Uterus (tissue), 4 donors: ENCODE measurements around the gene NHLRC2. TPM values are rescaled to one million over a fixed set of nuclear protein-coding genes. Genes with fewer than 3 reads are reported as not detected.

Experiments used
- DNase-seq, 2 donors: peaks; one replicate each; pipeline ENCODE4 v3.0.0-alpha.2; 2019 to 2020
- H3K27ac ChIP-seq, 2 donors: fragments of 200-600 bp; sonication (generic); 1 replicate in 1 of 2; 2 replicates in 1 of 2; pipeline ENCODE4 v1.5.1; 2016 to 2018
- H3K27me3 ChIP-seq, 2 donors: fragments of 200-600 bp; sonication (generic); one replicate each; pipeline ENCODE4 v1.5.1; 2018 to 2019; ENCODE audit warnings: control low read depth in 1 of 2
- H3K36me3 ChIP-seq, 2 donors: fragments of 200-600 bp; sonication (generic); one replicate each; pipeline ENCODE4 v1.5.1; 2019; ENCODE audit warnings: control low read depth in 1 of 2
- H3K4me1 ChIP-seq, 2 donors: fragments of 200-600 bp; sonication (generic); one replicate each; pipeline ENCODE4 v1.5.1; 2018 to 2019; ENCODE audit warnings: control low read depth in 1 of 2
- H3K4me3 ChIP-seq, 2 donors: fragments of 200-600 bp; sonication (generic); 1 replicate in 1 of 2; 2 replicates in 1 of 2; pipeline ENCODE4 v1.5.1; 2018 to 2019; ENCODE audit warnings: mild to moderate bottlenecking in 1 of 2
- H3K9me3 ChIP-seq, 2 donors: fragments of 200-600 bp; sonication (generic); one replicate each; pipeline ENCODE4 v1.5.1; 2019; ENCODE audit warnings: control low read depth in 1 of 2
- POLR2A ChIP-seq, 2 donors: fragments of 450-650 bp; IDR thresholded peaks; one replicate each; pipeline ENCODE4 v1.6.1; 2016; ENCODE audit warnings: antibody characterized with exemption in 2 of 2, mild to moderate bottlenecking in 1 of 2, moderate library complexity in 1 of 2
- intact Hi-C: fragments of 100-400 bp; cut with DNase I; formaldehyde crosslinking; loops from one replicate; pipeline ENCODE4 v1.15.1; 2023; ENCODE audit warnings: low total_unique reads
- total RNA-seq, 4 donors: library from RNA; depleted of rRNA in 3 of 4; stranded (reverse); fragments of >200 nt in 3 of 4; gene quantifications; one replicate each; pipeline versions ENCODE4 v1.1.0 to v1.2.4, GENCODE V29; 2014 to 2023
- TF ChIP-seq, protein P1 (sequence below), 4 experiments: fragments of 200-600 bp in 2 of 4; fragments of 450-650 bp in 2 of 4; sonication (generic) in 2 of 4; IDR thresholded peaks; one replicate each; pipeline ENCODE4 v1.5.1; 2016 to 2019; ENCODE audit warnings: antibody characterized with exemption in 4 of 4, mild to moderate bottlenecking in 2 of 4, moderate library complexity in 1 of 4
- donor health status: DM: yes; HTN: yes; CAD: no.

Gene NHLRC2
- total RNA-seq, 4 donors from 2014 or later, result 9.0 to 70.3 (median 37.1) TPM

DNA sequence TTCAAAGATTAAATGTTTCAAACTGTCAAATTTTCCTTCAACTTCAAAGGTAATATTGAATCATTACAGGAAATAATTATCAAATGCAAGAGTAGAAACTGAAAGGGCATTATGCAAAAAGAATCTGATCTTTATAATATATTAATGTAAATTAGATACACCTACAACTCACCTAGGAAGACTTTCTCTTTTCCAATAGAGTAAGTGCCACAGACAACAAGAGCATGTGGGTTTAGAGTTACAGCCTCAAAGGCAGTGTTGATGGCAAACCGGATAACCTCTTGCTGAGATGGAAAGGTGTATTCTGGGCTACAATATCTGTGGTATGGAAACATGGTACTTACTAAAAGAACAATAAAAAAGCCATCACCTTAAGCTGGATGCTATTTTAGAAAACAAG is 12.3 kb upstream of the NHLRC2 start:
- intact Hi-C loops, result no loop called here
- DNase-seq, result no peak
- Histone ChIP-seq H3K4me3 (no peak overlapping the region), H3K9me3 (no peaks in the 10 kb centered on the region), H3K4me1 (no peaks in the 10 kb centered on the region), H3K36me3 (no peaks in the 10 kb centered on the region), H3K27ac (no peak overlapping the region), H3K27me3 (no peaks in the 10 kb centered on the region)
- TF ChIP-seq, protein P1, sequence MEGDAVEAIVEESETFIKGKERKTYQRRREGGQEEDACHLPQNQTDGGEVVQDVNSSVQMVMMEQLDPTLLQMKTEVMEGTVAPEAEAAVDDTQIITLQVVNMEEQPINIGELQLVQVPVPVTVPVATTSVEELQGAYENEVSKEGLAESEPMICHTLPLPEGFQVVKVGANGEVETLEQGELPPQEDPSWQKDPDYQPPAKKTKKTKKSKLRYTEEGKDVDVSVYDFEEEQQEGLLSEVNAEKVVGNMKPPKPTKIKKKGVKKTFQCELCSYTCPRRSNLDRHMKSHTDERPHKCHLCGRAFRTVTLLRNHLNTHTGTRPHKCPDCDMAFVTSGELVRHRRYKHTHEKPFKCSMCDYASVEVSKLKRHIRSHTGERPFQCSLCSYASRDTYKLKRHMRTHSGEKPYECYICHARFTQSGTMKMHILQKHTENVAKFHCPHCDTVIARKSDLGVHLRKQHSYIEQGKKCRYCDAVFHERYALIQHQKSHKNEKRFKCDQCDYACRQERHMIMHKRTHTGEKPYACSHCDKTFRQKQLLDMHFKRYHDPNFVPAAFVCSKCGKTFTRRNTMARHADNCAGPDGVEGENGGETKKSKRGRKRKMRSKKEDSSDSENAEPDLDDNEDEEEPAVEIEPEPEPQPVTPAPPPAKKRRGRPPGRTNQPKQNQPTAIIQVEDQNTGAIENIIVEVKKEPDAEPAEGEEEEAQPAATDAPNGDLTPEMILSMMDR (IDR thresholded peaks at IDR 0.05), result no peak
- no peak for TF ChIP-seq POLR2A (IDR thresholded peaks at IDR 0.05)

DNA sequence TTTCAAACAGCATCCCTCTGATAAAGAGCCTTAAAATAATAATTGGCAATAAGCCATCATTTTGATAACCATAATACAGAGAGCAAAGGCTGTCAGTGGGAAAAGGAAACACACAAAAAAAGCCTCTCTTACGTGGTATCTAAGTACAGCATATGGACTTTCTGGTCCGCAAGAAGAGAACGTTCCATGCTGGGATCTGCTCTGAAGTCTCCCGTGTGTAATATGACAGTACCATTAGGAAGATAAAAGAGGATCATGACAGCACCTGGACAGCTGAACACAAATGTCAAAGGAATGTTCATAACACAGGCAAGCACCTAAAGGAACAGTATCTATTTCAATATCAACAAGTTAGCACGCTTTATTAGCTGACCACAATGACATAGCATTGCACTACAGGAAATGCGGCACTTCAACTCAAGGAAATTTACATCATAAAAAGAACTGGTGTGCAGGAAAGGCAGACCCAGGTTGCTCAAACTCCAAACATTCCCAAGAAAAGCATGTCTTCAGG is 10.4 kb upstream of the NHLRC2 start:
- intact Hi-C loops, result no loop called here
- Histone ChIP-seq H3K4me1 (no peaks in the 10 kb centered on the region), H3K27ac (no peak overlapping the region), H3K4me3 (no peak overlapping the region), H3K9me3 (no peaks in the 10 kb centered on the region), H3K36me3 (no peaks in the 10 kb centered on the region), H3K27me3 (no peaks in the 10 kb centered on the region)
- TF ChIP-seq, protein P1 (IDR thresholded peaks at IDR 0.05), result no peak
- TF ChIP-seq POLR2A (IDR thresholded peaks at IDR 0.05), result no peak
- no peak for DNase-seq

DNA sequence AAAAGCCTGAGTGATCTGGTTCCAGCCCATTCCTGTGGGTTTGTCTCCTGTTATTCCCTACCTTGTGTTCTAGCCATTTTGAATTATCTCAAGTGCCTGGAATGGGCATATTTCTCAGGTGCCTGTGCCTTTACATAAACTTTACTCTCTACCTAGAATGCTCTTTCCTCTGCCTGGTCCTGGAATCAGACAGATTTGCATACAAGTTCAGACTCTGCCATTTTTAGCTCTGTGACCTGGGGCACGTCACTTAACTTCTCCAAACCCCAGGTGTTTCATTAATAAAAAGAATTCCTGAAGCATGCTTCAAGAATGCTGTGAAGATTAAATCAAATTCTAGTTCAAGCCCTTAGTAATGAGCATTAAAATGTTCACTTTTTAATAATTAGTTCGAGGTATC is 8.4 kb upstream of the NHLRC2 start:
- Histone ChIP-seq H3K36me3 (no peaks in the 10 kb centered on the region), H3K27ac (no peak overlapping the region), H3K4me1 (no peaks in the 10 kb centered on the region), H3K4me3 (no peak overlapping the region), H3K27me3 (no peaks in the 10 kb centered on the region), H3K9me3 (no peaks in the 10 kb centered on the region)
- intact Hi-C loops, result no loop called here
- TF ChIP-seq, protein P1 (IDR thresholded peaks at IDR 0.05), result no peak
- TF ChIP-seq POLR2A (IDR thresholded peaks at IDR 0.05), result no peak
- DNase-seq, result no peak

DNA sequence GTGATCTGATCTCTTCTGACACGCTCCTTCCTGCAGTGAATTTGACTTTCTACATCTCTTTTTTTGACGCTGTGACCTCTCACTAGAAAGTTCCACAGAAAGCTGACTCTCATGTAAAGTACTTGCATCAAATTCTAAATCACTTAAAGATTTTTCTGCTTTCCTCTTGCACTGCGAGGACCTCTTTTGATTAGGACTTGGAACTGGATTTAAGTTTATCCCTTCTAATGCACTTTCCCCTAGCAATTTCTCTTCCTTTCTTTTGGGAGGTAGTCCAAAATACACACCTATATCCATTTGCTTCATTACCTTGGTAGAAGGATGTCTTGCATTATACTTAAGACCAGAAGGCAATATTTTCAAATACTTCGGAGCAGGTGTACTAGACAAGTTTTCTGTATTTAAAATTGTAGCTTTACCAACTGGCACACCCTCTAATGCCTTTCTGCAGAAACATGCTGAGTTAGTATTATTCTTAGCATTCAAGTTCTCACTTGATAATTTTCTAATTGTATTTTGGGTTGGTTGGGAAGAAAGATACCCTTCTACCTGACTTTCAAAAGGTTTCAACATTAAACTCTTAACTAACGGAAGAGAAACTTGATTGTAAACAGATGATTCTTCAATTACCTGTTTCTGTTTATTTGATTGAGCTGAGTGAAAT is 5.2 kb upstream of the NHLRC2 start:
- DNase-seq, result no peak
- H3K4me1 ChIP-seq, result no peaks in the 10 kb centered on the region
- intact Hi-C loops, result no loop called here
- no peak for TF ChIP-seq POLR2A (IDR thresholded peaks at IDR 0.05)
- TF ChIP-seq, protein P1 (IDR thresholded peaks at IDR 0.05), result no peak
- H3K9me3 ChIP-seq, result no peaks in the 10 kb centered on the region
- no peak overlapping the region for H3K27ac ChIP-seq
- no peak overlapping the region for H3K4me3 ChIP-seq
- H3K27me3 ChIP-seq, result no peaks in the 10 kb centered on the region
- H3K36me3 ChIP-seq, result no peaks in the 10 kb centered on the region

DNA sequence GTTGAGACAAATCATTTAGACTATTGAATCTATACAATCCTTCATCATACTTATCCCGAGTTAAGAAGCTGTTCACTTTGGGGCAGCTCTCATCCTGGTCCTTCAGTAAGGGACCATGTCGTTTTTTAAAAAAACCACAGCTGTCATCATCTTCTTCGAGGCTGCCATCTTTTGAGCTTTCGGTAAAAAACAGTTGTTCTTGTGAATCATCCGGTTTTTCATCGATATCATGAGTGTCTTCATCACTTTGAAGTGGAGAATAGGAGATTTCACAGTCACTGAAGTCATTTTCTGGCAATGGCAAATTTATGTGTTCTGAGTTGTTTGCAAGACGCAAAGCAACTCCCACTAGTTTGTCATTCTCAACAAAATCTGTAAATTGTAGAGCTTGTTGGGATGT is 4.5 kb upstream of the NHLRC2 start:
- DNase-seq, result no peak
- Histone ChIP-seq H3K4me1 (no peaks in the 10 kb centered on the region), H3K27me3 (no peaks in the 10 kb centered on the region), H3K27ac (no peak overlapping the region), H3K9me3 (no peaks in the 10 kb centered on the region), H3K36me3 (no peaks in the 10 kb centered on the region), H3K4me3 (no peak overlapping the region)
- no peak for TF ChIP-seq POLR2A (IDR thresholded peaks at IDR 0.05)
- TF ChIP-seq, protein P1 (IDR thresholded peaks at IDR 0.05), result no peak
- intact Hi-C loops, result no loop called here
